Activated CD8-positive, alpha-beta T cell treated with anti-CD3 and anti-CD28 coated beads for 36 hours (primary cell): Measurements from ENCODE around the gene GTF2H1. TPM values are rescaled to one million over a fixed set of nuclear protein-coding genes. Genes with fewer than 3 reads are reported as not detected.

Source experiments
- ATAC-seq: fragments of 200-7000 bp; cut with Tn5 transposase; one replicate; pipeline ENCODE4 v1.10.0; 2021; ENCODE audit warnings: mild to moderate bottlenecking, moderate library complexity
- CTCF ChIA-PET: fragments of 350-600 bp; sonication (Branson Sonifier 250); formaldehyde crosslinking; loops from one replicate; lab custom pipeline; 2021; ENCODE audit warnings: antibody characterized with exemption; lab: Charles Lee
- POLR2A ChIA-PET: fragments of 350-600 bp; sonication (Branson Sonifier 250); formaldehyde crosslinking; loops from one replicate; lab custom pipeline; 2021; ENCODE audit warnings: antibody characterized with exemption; lab: Charles Lee
- DNase-seq: peaks from one replicate; pipeline ENCODE4 v3.0.0-alpha.2; 2020
- H3K27ac Mint-ChIP-seq: one replicate; pipeline ENCODE4 v1.8.0; 2021; ENCODE audit warnings: mild to moderate bottlenecking, mixed read lengths
- H3K27me3 Mint-ChIP-seq: one replicate; pipeline ENCODE4 v1.8.0; 2021; ENCODE audit warnings: mixed read lengths
- H3K36me3 Mint-ChIP-seq: one replicate; pipeline ENCODE4 v1.8.0; 2021; ENCODE audit warnings: low read depth, mixed read lengths
- H3K4me1 Mint-ChIP-seq: one replicate; pipeline ENCODE4 v1.8.0; 2021; ENCODE audit warnings: low read depth, mixed read lengths
- H3K4me3 Mint-ChIP-seq: one replicate; pipeline ENCODE4 v1.8.0; 2021; ENCODE audit warnings: mild to moderate bottlenecking, moderate library complexity, mixed read lengths
- H3K9me3 Mint-ChIP-seq: one replicate; pipeline ENCODE4 v1.8.0; 2021; ENCODE audit warnings: mixed read lengths
- CTCF ChIP-seq: fragments of 200-600 bp; IDR thresholded peaks from one replicate; pipeline ENCODE4 v1.8.0; 2022; ENCODE audit warnings: antibody characterized with exemption, mild to moderate bottlenecking
- intact Hi-C: fragments of 100-400 bp; cut with micrococcal nuclease; formaldehyde crosslinking; loops from one replicate; pipeline ENCODE4 v1.10.0; 2022
- microRNA-seq: library from miRNA; unstranded; fragments of <30 nt; microRNA quantifications from one replicate; pipeline ENCODE4 v1.2.0, GENCODE V29; 2022; ENCODE audit warnings: borderline microRNAs expressed, borderline replicate concordance
- total RNA-seq, 2 experiments: library from RNA; stranded (reverse); gene quantifications; one replicate each; pipeline ENCODE4 v1.2.3, GENCODE V29; 2021

Gene GTF2H1
- total RNA-seq, 2 experiments from 2014 or later = 44.5 to 46.6 TPM

GRCh38 chr11:18408558-18409291 lies 86.4 kb downstream of the GTF2H1 start:
- peak; percentile 43 for DNase-seq
- intact Hi-C loops = no loop called here

GRCh38 chr11:18416459-18416858 lies 94.1 kb downstream of the GTF2H1 start:
- CTCF ChIA-PET = no interaction called here
- H3K36me3 Mint-ChIP-seq = no peaks in the 10 kb centered on the region
- DNase-seq (no peak), ATAC-seq (no peak)
- H3K9me3 Mint-ChIP-seq = no peaks in the 10 kb centered on the region
- POLR2A ChIA-PET = no interaction called here
- intact Hi-C loops = no loop called here
- no peak overlapping the region for H3K27ac Mint-ChIP-seq
- H3K4me1 Mint-ChIP-seq = peaks cover 13% of the 10 kb centered on the region
- H3K4me3 Mint-ChIP-seq = no peak overlapping the region
- no peak for TF ChIP-seq CTCF
- no peaks in the 10 kb centered on the region for H3K27me3 Mint-ChIP-seq

More at GRCh38 chr11:18408558-18409291, 86.4 kb downstream of the GTF2H1 start:
- peaks cover 4% of the 10 kb centered on the region for H3K9me3 Mint-ChIP-seq
- ChIA-PET CTCF (no interaction called here), POLR2A (interaction anchor here (0.6 to 7.8 kb wide), 5 partner anchors 12 to 87 kb away, joined by 3 to 83 read pairs (median 9); partner anchors contain the start of genes GTF2H1, HPS5 and LDHA)
- H3K4me1 Mint-ChIP-seq = peaks cover 12% of the 10 kb centered on the region
- TF ChIP-seq CTCF = no peak
- ATAC-seq = peak; percentile 30
- no peaks in the 10 kb centered on the region for H3K27me3 Mint-ChIP-seq
- no peak overlapping the region for H3K27ac Mint-ChIP-seq
- H3K36me3 Mint-ChIP-seq = peaks cover 32% of the 10 kb centered on the region
- H3K4me3 Mint-ChIP-seq = no peak overlapping the region

Small RNAs within 50 kb of the gene (microRNA-seq; reads per million reads assigned to microRNA genes)
- gene MIR3159 = not detected

Other genes starting within 250 kb of the GTF2H1 start
- gene SAAL1, start 216.5 kb upstream of the GTF2H1 start, total RNA-seq = 10 to 100 TPM; 38.1 to 39.9 TPM
- gene MRGPRX3, start 190.0 kb upstream of the GTF2H1 start, total RNA-seq = not detected
- not detected for gene MRGPRX4, start 149.7 kb upstream of the GTF2H1 start, total RNA-seq
- gene SAA4, start 85.8 kb upstream of the GTF2H1 start, total RNA-seq = not detected
- gene SAA2, start 73.9 kb upstream of the GTF2H1 start, total RNA-seq = not detected
- not detected for gene SAA1, start 56.3 kb upstream of the GTF2H1 start, total RNA-seq
- gene HPS5, start 427 bp upstream of the GTF2H1 start, total RNA-seq = 10 to 100 TPM; 16.0 to 17.2 TPM
- gene LDHA, start 72.0 kb downstream of the GTF2H1 start, total RNA-seq = 1,000 to 10,000 TPM; 2,418 to 2,447 TPM
- gene LDHC, start 89.8 kb downstream of the GTF2H1 start, total RNA-seq = not detected
- not detected for gene LDHAL6A, start 133.3 kb downstream of the GTF2H1 start, total RNA-seq
- gene TSG101, start 204.4 kb downstream of the GTF2H1 start, total RNA-seq = 10 to 100 TPM; 34.0 to 37.4 TPM